ENCODE data around the gene HDAC9.

- TF ChIP-seq, protein P1, sequence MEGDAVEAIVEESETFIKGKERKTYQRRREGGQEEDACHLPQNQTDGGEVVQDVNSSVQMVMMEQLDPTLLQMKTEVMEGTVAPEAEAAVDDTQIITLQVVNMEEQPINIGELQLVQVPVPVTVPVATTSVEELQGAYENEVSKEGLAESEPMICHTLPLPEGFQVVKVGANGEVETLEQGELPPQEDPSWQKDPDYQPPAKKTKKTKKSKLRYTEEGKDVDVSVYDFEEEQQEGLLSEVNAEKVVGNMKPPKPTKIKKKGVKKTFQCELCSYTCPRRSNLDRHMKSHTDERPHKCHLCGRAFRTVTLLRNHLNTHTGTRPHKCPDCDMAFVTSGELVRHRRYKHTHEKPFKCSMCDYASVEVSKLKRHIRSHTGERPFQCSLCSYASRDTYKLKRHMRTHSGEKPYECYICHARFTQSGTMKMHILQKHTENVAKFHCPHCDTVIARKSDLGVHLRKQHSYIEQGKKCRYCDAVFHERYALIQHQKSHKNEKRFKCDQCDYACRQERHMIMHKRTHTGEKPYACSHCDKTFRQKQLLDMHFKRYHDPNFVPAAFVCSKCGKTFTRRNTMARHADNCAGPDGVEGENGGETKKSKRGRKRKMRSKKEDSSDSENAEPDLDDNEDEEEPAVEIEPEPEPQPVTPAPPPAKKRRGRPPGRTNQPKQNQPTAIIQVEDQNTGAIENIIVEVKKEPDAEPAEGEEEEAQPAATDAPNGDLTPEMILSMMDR (IDR thresholded peaks at IDR 0.05), result no peak
- TF ChIP-seq POLR2A (IDR thresholded peaks at IDR 0.05), result no peak
Observed at GRCh38 chr7:18491871-18492270, 3.7 kb upstream of the HDAC9 start.
